Left lobe of liver (tissue), 2 donors: ENCODE data around the gene MFAP3. TPM values are rescaled to one million over a fixed set of nuclear protein-coding genes. Genes with fewer than 3 reads are reported as not detected.

Experiments used
- ATAC-seq: fragments of 200-7000 bp; cut with Tn5 transposase; one replicate; pipeline ENCODE4 v1.9.1; 2020; ENCODE audit warnings: mild to moderate bottlenecking, moderate library complexity
- DNase-seq: peaks from one replicate; pipeline ENCODE4 v3.0.0-alpha.2; 2020; ENCODE audit warnings: low spot score
- total RNA-seq: library from RNA; stranded (reverse); gene quantifications from one replicate; pipeline ENCODE4 v1.2.1, GENCODE V29; 2021
- donor health status: DM: no; HTN: no; CAD: no; lungs with moderate emphysema.
- donor health status: DM: no; HTN: yes; CAD: no.

MFAP3 gene
- total RNA-seq, 1 donor from 2014 or later = 11.5 TPM

DNA sequence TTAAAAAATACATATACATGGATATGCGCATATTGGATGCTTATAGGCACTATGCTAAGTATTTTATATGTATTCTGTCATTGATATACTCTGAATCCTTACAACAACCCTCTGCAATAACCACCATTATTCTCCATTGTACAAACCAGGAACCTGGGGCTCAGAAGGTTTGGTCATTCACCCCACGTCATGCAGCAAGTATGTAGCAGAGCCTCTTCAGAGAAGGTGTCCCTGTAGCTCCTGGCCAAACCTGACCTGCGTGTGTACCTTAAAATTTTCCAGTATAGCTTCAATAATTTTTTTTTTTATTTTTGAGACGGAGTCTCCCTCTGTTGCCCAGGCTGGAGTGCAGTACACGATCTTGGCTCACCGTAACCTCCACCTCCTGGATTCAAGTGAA lies 51.9 kb downstream of the MFAP3 start:
- ATAC-seq (no peak), DNase-seq (no peak)

- ATAC-seq (no peak), DNase-seq (no peak)
Measured at GRCh38 chr5:154092356-154093141, 53.8 kb downstream of the MFAP3 start.

- no peak for DNase-seq
- no peak for ATAC-seq
Measured at GRCh38 chr5:154093142-154093532, 54.4 kb downstream of the MFAP3 start.

DNA sequence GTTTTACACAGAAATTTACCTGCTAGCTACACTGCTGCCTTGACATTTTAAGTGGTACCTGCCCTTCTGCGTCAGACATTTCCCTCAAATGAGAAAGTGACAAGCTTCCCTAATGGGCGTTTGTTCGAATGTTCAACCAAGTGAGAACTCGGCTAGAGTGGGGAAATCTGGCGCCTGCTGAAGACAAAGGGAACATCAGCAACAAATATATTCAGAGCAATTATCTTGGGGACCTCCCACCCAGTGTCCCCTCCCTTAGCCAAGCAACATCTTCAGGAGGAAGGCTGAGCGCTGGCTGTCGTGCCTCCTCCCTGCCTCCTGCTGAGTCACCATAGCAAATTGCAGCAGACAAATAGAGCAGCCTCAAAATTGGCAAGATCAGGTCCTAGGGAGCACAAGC lies 57.1 kb downstream of the MFAP3 start:
- no peak for ATAC-seq
- no peak for DNase-seq

DNA sequence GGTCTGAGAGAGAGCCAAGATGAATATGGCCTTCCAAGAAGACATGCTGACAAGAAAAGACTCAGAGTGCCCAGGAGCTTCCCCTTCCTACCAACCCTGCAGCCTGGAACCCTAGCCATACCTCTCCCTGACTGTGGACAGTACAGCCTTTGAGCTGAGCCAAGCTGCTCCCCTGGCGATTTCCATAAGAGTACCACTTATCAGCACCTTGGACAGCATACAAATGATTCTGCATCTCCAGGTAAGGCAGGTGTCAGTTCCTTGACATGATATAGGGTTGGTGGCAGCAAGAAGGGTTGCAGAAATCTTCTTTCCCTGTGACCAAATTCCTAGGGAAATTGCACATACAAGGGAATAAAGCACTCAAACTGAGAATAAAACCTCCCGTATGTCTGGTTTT lies 58.3 kb downstream of the MFAP3 start:
- DNase-seq = no peak
- no peak for ATAC-seq

DNA sequence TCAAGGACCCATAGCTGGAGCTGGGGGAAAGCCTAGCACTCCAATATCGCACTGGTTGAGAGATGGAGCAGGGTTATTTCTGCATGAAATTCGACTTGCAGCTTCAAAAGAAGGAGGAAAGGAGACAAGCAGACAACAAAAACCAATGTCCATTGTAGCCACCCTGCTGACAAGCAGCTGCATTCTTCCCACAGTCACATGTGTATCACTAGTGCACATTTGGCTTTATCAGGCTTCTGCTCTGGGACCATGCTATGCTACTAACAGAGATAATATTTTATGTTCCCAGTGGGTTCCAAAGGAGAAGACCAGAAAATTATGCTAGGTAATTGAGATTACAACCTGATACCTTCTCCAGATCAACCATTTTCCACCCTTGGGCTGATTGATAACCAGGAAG lies 59.7 kb downstream of the MFAP3 start:
- no peak for ATAC-seq
- no peak for DNase-seq

GRCh38 chr5:154101184-154101583 lies 62.4 kb downstream of the MFAP3 start:
- no peak for ATAC-seq
- DNase-seq = no peak

DNA sequence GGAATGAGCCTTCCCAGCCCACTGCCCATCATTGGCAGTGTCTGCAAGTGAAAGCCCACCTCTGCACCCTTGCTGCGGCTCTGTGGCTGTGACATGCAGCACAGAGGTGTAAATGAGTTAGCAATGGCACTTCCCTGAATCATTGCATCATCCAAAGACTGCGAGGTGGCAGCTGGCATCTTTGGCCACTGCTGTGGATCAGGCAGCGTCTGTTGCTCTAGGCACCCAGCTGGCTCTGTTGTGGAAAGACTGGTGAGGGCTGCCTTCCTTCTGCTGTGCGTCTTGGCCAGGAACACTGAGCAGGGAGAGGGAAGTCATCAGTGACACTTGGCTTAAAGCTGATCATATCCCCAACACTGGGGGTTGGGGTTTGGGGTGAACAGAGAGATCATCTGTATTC lies 64.5 kb downstream of the MFAP3 start:
- ATAC-seq (no peak), DNase-seq (no peak)

Other genes starting within 250 kb of the MFAP3 start
- gene FAM114A2, start 57 bp upstream of the MFAP3 start, total RNA-seq = 17.2 TPM
- 7.8 TPM for gene GALNT10, start 151.8 kb downstream of the MFAP3 start, total RNA-seq